Lower leg skin (tissue), 4 donors: ENCODE measurements around the gene FEZ2. TPM values are rescaled to one million over a fixed set of nuclear protein-coding genes. Genes with fewer than 3 reads are reported as not detected.

Experiments
- DNase-seq, 2 donors: peaks; one replicate each; pipeline ENCODE4 v3.0.0-alpha.2; 2019; ENCODE audit warnings: low spot score in 2 of 2
- H3K4me3 ChIP-seq: fragments of 200-600 bp; sonication (generic); 2 replicates; pipeline ENCODE4 v1.5.1; 2017; ENCODE audit warnings: mild to moderate bottlenecking, low read depth; ENCODE audit not compliant: poor library complexity, severe bottlenecking
- CTCF ChIP-seq, 3 donors: fragments of 450-650 bp; IDR thresholded peaks; one replicate each; pipeline ENCODE4 v1.5.1; 2016; ENCODE audit warnings: antibody characterized with exemption in 3 of 3, mild to moderate bottlenecking in 3 of 3, moderate library complexity in 2 of 3
- POLR2A ChIP-seq, 2 donors: fragments of 450-650 bp; IDR thresholded peaks; one replicate each; pipeline ENCODE4 v1.6.1; 2016 to 2017; ENCODE audit warnings: antibody characterized with exemption in 2 of 2, mild to moderate bottlenecking in 1 of 2, moderate library complexity in 1 of 2
- WGBS, 2 donors: methylation state at CpG; one replicate each; pipeline ENCODE4 v1.1.5; 2018; 5-methylcytosine and 5-hydroxymethylcytosine counted together
- intact Hi-C: fragments of 100-400 bp; cut with DNase I; formaldehyde crosslinking; loops from one replicate; pipeline ENCODE4 v1.15.0; 2023; ENCODE audit warnings: low total_unique reads
- total RNA-seq, 4 donors: library from RNA; depleted of rRNA; stranded (reverse); fragments of >200 nt; gene quantifications; one replicate each; pipeline ENCODE4 v1.1.0, GENCODE V29; 2016

FEZ2 gene
- total RNA-seq, 4 donors from 2014 or later, result 8.1 to 24.0 (median 19.0) TPM

GRCh38 chr2:36577884-36578283 lies 20.1 kb downstream of the FEZ2 start:
- no peak for DNase-seq
- no peak overlapping the region for H3K4me3 ChIP-seq
- intact Hi-C loops, result no loop called here
- TF ChIP-seq CTCF (IDR thresholded peaks at IDR 0.05) (no peak), POLR2A (IDR thresholded peaks at IDR 0.05) (no peak)
- WGBS, 2 donors, result 90 to 92% methylated on average over 2 of the region's 2 CpGs

DNA sequence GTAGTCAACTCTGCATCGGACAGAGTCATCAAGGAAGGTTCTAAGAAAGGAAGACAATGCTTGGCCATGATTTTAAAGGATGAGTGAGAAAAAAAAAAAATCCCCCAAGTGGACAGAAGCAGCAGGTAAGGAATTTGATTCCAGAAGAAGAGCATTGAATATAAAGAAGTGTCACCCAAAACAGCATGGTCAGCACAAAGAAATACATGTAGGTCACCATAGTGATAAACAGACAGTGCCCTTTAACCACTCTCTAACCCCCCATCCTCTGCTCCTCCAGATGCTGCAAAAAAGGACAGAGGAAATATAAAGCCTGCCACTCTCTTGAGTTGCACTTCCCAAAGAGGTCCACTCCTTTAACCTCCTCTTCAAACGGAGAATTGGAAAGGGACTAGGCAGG lies 23.4 kb downstream of the FEZ2 start:
- WGBS, 2 donors, result 92% methylated on average over 2 of the region's 2 CpGs
- TF ChIP-seq POLR2A (IDR thresholded peaks at IDR 0.05) (no peak), CTCF (IDR thresholded peaks at IDR 0.05) (no peak)
- no peak overlapping the region for H3K4me3 ChIP-seq
- no peak for DNase-seq
- intact Hi-C loops, result no loop called here

GRCh38 chr2:36573165-36573564 lies 24.8 kb downstream of the FEZ2 start:
- 97 to 100% methylated on average over 1 of the region's 1 CpG for WGBS, 2 donors
- TF ChIP-seq CTCF (IDR thresholded peaks at IDR 0.05) (no peak), POLR2A (IDR thresholded peaks at IDR 0.05) (no peak)
- intact Hi-C loops, result no loop called here
- H3K4me3 ChIP-seq, result no peak overlapping the region
- DNase-seq, result no peak

GRCh38 chr2:36572719-36573059 lies 25.3 kb downstream of the FEZ2 start:
- no peak for DNase-seq
- WGBS, 2 donors, result 68 to 69% methylated on average over 4 of the region's 4 CpGs
- TF ChIP-seq POLR2A (IDR thresholded peaks at IDR 0.05), result no peak
- no peak for TF ChIP-seq CTCF (IDR thresholded peaks at IDR 0.05)
- intact Hi-C loops, result no loop called here
- H3K4me3 ChIP-seq, result no peak overlapping the region

- TF ChIP-seq CTCF (IDR thresholded peaks at IDR 0.05) (no peak), POLR2A (IDR thresholded peaks at IDR 0.05) (no peak)
- WGBS, 2 donors, result 57 to 87% methylated on average over 3 of the region's 3 CpGs
- DNase-seq, result no peak
- intact Hi-C loops, result no loop called here
- H3K4me3 ChIP-seq, result no peak overlapping the region
These were observed 25.8 kb downstream of the FEZ2 start for GRCh38 chr2:36572054-36572718.

GRCh38 chr2:36570416-36570815 lies 27.6 kb downstream of the FEZ2 start:
- intact Hi-C loops, result no loop called here
- TF ChIP-seq CTCF (IDR thresholded peaks at IDR 0.05) (no peak), POLR2A (IDR thresholded peaks at IDR 0.05) (no peak)
- H3K4me3 ChIP-seq, result no peak overlapping the region
- DNase-seq, result no peak
- WGBS, 2 donors, result 76 to 90% methylated on average over 1 of the region's 1 CpG
